Prostate gland (tissue), 2 donors: ENCODE measurements around the gene CPT1C.

Experiments
- CTCF ChIP-seq, 4 experiments: fragments of 200-600 bp in 2 of 4; fragments of 450-650 bp in 2 of 4; sonication (generic) in 2 of 4; IDR thresholded peaks; 1 replicate in 3 of 4; 2 replicates in 1 of 4; pipeline ENCODE4 v1.5.1; 2016 to 2019; ENCODE audit warnings: antibody characterized with exemption in 4 of 4, mild to moderate bottlenecking in 2 of 4, moderate library complexity in 2 of 4
- POLR2A ChIP-seq: fragments of 450-650 bp; IDR thresholded peaks from one replicate; pipeline ENCODE4 v1.6.1; 2016; ENCODE audit warnings: antibody characterized with exemption, mild to moderate bottlenecking

- no peak for TF ChIP-seq CTCF (IDR thresholded peaks at IDR 0.05)
- peak; percentile 58 for TF ChIP-seq POLR2A
Observed at GRCh38 chr19:49690656-49691242, at the start of gene CPT1C.
